GM12801 (cell line): ENCODE data around the gene BTBD19.

Experiments
- TF ChIP-seq, protein P1 (sequence below): IDR thresholded peaks from one replicate; pipeline ENCODE4 v1.5.1; 2011; ENCODE audit warnings: control low read depth; ENCODE audit not compliant: insufficient read length; ENCODE audit errors: extremely low read depth

The BTBD19 gene

GRCh38 chr1:44777969-44778635 is 30.2 kb upstream of the BTBD19 start:
- TF ChIP-seq, protein P1, sequence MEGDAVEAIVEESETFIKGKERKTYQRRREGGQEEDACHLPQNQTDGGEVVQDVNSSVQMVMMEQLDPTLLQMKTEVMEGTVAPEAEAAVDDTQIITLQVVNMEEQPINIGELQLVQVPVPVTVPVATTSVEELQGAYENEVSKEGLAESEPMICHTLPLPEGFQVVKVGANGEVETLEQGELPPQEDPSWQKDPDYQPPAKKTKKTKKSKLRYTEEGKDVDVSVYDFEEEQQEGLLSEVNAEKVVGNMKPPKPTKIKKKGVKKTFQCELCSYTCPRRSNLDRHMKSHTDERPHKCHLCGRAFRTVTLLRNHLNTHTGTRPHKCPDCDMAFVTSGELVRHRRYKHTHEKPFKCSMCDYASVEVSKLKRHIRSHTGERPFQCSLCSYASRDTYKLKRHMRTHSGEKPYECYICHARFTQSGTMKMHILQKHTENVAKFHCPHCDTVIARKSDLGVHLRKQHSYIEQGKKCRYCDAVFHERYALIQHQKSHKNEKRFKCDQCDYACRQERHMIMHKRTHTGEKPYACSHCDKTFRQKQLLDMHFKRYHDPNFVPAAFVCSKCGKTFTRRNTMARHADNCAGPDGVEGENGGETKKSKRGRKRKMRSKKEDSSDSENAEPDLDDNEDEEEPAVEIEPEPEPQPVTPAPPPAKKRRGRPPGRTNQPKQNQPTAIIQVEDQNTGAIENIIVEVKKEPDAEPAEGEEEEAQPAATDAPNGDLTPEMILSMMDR: no peak

DNA sequence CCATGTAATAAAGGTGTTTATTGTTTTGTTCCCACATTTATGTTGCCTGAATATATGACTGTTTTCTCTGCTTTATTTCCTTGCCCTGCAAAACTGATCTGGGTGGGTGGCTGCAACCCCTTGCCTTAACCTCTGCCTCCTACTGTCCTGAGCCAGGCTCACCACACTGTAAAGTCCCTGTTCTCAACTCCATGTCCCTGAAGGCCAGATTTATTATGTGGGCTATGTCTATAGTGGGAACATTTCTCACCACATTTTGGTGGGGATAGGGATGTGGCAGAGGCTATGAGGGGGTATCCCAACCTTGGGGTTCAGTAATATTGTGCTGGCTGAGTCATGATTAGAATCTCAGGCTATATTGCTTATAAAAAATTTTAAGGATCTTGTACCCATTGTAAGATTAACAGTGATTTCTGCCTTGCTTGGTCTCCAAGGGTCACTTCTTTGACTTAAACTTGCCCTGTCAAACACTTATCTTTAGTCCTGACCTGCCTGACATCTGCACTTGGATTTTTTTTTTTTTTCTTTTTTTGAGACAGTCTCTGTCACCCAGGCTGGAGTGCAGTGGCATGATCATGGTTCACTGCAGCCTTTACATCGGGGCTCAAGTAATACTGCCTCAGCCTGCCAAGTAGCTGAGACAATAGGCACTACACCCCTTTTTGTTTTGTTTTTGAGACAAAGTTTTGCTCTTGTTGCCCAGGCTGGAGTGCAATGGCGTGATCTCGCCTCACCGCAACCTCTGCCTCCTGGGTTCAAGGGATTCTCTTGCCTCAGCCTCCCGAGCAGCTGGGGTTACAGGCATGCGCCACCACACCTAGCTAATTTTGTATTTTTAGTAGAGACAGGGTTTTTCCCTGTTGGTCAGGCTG is 29.4 kb upstream of the BTBD19 start:
- TF ChIP-seq, protein P1: no peak

DNA sequence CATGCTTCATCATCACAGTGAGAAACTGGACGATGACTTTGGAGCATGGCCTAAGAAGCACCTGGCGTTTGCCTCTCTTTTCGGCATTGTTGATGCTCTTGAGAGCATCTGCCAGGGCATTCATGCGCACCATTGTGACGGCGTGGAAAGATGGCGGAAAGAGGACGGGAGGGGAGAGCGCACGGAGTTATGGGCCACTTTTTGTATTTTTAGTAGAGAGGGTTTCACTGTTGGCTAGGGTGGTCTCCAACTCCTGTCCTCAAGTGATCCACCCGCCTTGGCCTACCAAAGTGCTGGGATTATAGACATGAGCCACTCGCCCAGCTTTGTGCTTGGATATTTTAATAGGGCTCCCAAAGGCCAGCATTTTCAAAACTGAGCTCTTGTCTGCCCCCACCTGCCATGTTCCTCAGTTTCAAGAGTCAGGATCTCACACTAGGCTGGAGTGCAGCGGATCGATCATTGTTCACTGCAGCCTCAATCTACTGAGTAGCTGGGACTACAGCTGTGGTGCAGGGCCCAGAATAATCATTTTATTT is 27.7 kb upstream of the BTBD19 start:
- TF ChIP-seq, protein P1: no peak

DNA sequence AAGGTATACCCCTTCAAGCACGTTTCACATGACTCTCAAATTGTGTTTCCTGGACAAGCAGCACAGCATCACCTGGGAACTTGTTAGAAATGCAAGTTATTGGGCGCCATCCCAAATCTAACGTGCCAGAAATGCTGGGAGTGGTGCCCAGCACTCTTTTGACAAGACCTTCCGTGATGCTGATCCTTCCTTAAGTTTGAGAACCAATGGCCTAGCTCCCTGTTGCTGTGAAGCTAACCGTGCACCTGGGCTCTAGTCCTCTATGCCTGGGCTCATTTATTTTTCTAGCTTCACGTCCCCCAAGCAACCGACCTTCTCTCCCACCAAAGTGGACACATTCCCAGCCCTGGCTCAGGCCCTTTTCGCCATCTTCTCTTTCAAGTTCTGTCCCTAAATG is 24.6 kb upstream of the BTBD19 start:
- TF ChIP-seq, protein P1: no peak

- TF ChIP-seq, protein P1: no peak
These were observed 24.0 kb upstream of the BTBD19 start for GRCh38 chr1:44784094-44785028.

- TF ChIP-seq, protein P1: no peak
These were observed 23.3 kb upstream of the BTBD19 start for GRCh38 chr1:44785029-44785380.

DNA sequence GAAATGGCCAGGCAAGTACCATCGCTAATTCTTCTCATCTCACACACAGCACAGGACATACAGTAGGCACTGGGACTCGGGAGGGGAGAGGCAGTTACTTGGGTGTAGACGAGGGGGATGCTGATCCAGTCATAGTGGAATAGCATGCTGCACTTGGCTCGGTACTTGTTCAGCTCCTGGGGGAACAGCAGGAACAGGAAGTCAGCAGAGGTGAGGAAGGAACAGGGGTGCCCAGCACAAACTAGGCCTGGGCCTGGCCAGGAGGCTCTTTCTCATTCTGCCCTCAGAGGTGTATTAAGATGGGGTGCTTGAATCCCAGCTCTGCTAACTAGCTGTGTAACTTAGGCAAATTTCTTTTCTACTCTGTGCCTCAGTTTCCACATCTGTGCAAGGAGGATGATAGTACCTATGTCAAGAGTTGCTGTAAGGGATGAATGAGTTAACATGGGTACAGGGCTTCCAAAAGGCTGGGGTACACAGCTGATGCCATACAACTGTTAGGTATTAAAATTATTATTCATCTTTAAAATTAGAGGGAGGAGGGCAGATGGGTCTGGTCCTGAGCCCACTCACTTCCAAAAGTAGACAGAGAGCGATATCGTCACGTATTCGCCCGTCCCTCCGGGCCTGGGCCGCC is 22.7 kb upstream of the BTBD19 start:
- TF ChIP-seq, protein P1: no peak
